Trophoblast cell (in vitro differentiated cells and primary cell): Measurements from ENCODE around the gene TMEM161B.

Source experiments
- DNase-seq, 2 donors: peaks; one replicate each; pipeline ENCODE4 v3.0.0-alpha.2; 2016
- H2AFZ ChIP-seq: 2 replicates; pipeline ENCODE4 v1.6.1; 2013; ENCODE audit warnings: low read length, moderate library complexity, mild to moderate bottlenecking; ENCODE audit not compliant: insufficient read depth, poor library complexity
- H2AK5ac ChIP-seq: 2 replicates; pipeline ENCODE4 v1.6.1; 2013; ENCODE audit warnings: mild to moderate bottlenecking, low read length
- H2BK120ac ChIP-seq: 2 replicates; pipeline ENCODE4 v1.6.1; 2013; ENCODE audit warnings: low read length, mild to moderate bottlenecking, moderate library complexity; ENCODE audit not compliant: insufficient read depth, poor library complexity
- H2BK12ac ChIP-seq: 2 replicates; pipeline ENCODE4 v1.6.1; 2013; ENCODE audit warnings: mild to moderate bottlenecking, low read length, moderate library complexity
- H2BK5ac ChIP-seq: 2 replicates; pipeline ENCODE4 v1.6.1; 2013; ENCODE audit warnings: low read length, low read depth, moderate library complexity, mild to moderate bottlenecking; ENCODE audit not compliant: poor library complexity
- H3K14ac ChIP-seq: 2 replicates; pipeline ENCODE4 v1.6.1; 2013; ENCODE audit warnings: mild to moderate bottlenecking, low read length
- H3K18ac ChIP-seq: 2 replicates; pipeline ENCODE4 v1.6.1; 2013; ENCODE audit warnings: mild to moderate bottlenecking, low read length
- H3K23ac ChIP-seq: 2 replicates; pipeline ENCODE4 v1.6.1; 2013; ENCODE audit warnings: low read length
- H3K27ac ChIP-seq: 2 replicates; pipeline ENCODE4 v1.5.1; 2013; ENCODE audit warnings: low read depth, mild to moderate bottlenecking, inconsistent platforms, low read length, moderate library complexity
- H3K27me3 ChIP-seq: 2 replicates; pipeline ENCODE4 v1.6.1; 2013; ENCODE audit warnings: inconsistent platforms, mild to moderate bottlenecking, low read length, moderate library complexity; ENCODE audit not compliant: insufficient read depth
- H3K36me3 ChIP-seq, 2 experiments: 1 replicate in 1 of 2; 2 replicates in 1 of 2; pipeline ENCODE4 v1.6.1; 2013; ENCODE audit warnings: low read length in 2 of 2, mild to moderate bottlenecking in 2 of 2, moderate library complexity in 1 of 2; ENCODE audit not compliant: insufficient read depth in 2 of 2, control insufficient read depth in 1 of 2
- H3K4ac ChIP-seq: 2 replicates; pipeline ENCODE4 v1.6.1; 2013; ENCODE audit warnings: low read depth, mild to moderate bottlenecking, low read length, moderate library complexity
- H3K4me1 ChIP-seq, 2 experiments: 1 replicate in 1 of 2; 2 replicates in 1 of 2; pipeline ENCODE4 v1.6.1; 2013; ENCODE audit warnings: low read length in 2 of 2, mild to moderate bottlenecking in 2 of 2, moderate library complexity in 1 of 2; ENCODE audit not compliant: insufficient read depth in 2 of 2, control insufficient read depth in 1 of 2
- H3K4me2 ChIP-seq: 2 replicates; pipeline ENCODE4 v1.6.1; 2013; ENCODE audit warnings: inconsistent platforms, mild to moderate bottlenecking, low read length, moderate library complexity
- H3K4me3 ChIP-seq: 2 replicates; pipeline ENCODE4 v1.5.1; 2013; ENCODE audit warnings: mild to moderate bottlenecking, low read depth, low read length, inconsistent platforms
- H3K79me1 ChIP-seq: one replicate; pipeline ENCODE4 v1.6.1; 2013; ENCODE audit warnings: low read length
- H3K79me2 ChIP-seq: 2 replicates; pipeline ENCODE4 v1.6.1; 2013; ENCODE audit warnings: low read length, mild to moderate bottlenecking; ENCODE audit not compliant: control insufficient read depth, insufficient read depth, poor library complexity
- H3K9ac ChIP-seq: 2 replicates; pipeline ENCODE4 v1.6.1; 2013; ENCODE audit warnings: mild to moderate bottlenecking, low read length
- H3K9me3 ChIP-seq: 2 replicates; pipeline ENCODE4 v1.6.1; 2013; ENCODE audit warnings: low read depth, mild to moderate bottlenecking, control low read depth, inconsistent platforms, low read length; ENCODE audit not compliant: insufficient read depth
- H4K12ac ChIP-seq: 2 replicates; pipeline ENCODE4 v1.6.1; 2013; ENCODE audit warnings: low read depth, mild to moderate bottlenecking, low read length, moderate library complexity
- H4K8ac ChIP-seq: 2 replicates; pipeline ENCODE4 v1.6.1; 2013; ENCODE audit warnings: low read depth, mild to moderate bottlenecking, low read length, moderate library complexity
- H4K91ac ChIP-seq: one replicate; pipeline ENCODE4 v1.6.1; 2013; ENCODE audit warnings: low read depth, mild to moderate bottlenecking, low read length, moderate library complexity
- WGBS: extraction: QIAGEN DNeasy Blood & Tissue Kit; methylation state at CpG from one replicate; pipeline ENCODE4 v1.1.7; 2013; ENCODE audit warnings: missing lambda C conversion rate; ENCODE audit not compliant: insufficient read length, insufficient coverage; ENCODE audit errors: extremely low coverage; 5-methylcytosine and 5-hydroxymethylcytosine counted together

The TMEM161B gene

GRCh38 chr5:88288528-88289197 lies 20.0 kb upstream of the TMEM161B start:
- Histone ChIP-seq H2BK120ac (no peak overlapping the region), H3K23ac (no peak overlapping the region), H3K4ac (no peak overlapping the region), H3K27ac (no peak overlapping the region), H3K9ac (no peak overlapping the region), H4K91ac (no peak overlapping the region), H2AFZ (no peak overlapping the region), H2BK12ac (no peak overlapping the region), H2AK5ac (no peak overlapping the region), H3K79me2 (no peaks in the 10 kb centered on the region), H4K12ac (no peak overlapping the region), H3K4me3 (no peak overlapping the region), H3K4me2 (no peak overlapping the region), H3K4me1 (no peaks in the 10 kb centered on the region), H3K27me3 (no peaks in the 10 kb centered on the region), H3K9me3 (no peaks in the 10 kb centered on the region), H3K14ac (no peak overlapping the region), H3K36me3 (no peaks in the 10 kb centered on the region), H3K79me1 (no peaks in the 10 kb centered on the region), H4K8ac (no peak overlapping the region), H3K18ac (no peak overlapping the region), H2BK5ac (no peak overlapping the region)
- WGBS = no CpG with 5 or more reads among the region's 5 CpGs
- DNase-seq = no peak

GRCh38 chr5:88287846-88288527 lies 19.3 kb upstream of the TMEM161B start:
- H3K36me3 ChIP-seq = no peaks in the 10 kb centered on the region
- H2BK5ac ChIP-seq = no peak overlapping the region
- H3K4ac ChIP-seq = no peak overlapping the region
- H3K79me1 ChIP-seq = no peaks in the 10 kb centered on the region
- no peak overlapping the region for H2AFZ ChIP-seq
- no peak overlapping the region for H2BK120ac ChIP-seq
- no CpG with 5 or more reads among the region's 4 CpGs for WGBS
- no peaks in the 10 kb centered on the region for H3K27me3 ChIP-seq
- no peak overlapping the region for H3K14ac ChIP-seq
- no peak overlapping the region for H2BK12ac ChIP-seq
- H3K79me2 ChIP-seq = no peaks in the 10 kb centered on the region
- H3K9me3 ChIP-seq = no peaks in the 10 kb centered on the region
- no peak for DNase-seq
- H3K18ac ChIP-seq = no peak overlapping the region
- H3K23ac ChIP-seq = no peak overlapping the region
- no peak overlapping the region for H3K4me2 ChIP-seq
- H3K27ac ChIP-seq = no peak overlapping the region
- H4K91ac ChIP-seq = no peak overlapping the region
- H4K12ac ChIP-seq = no peak overlapping the region
- H3K9ac ChIP-seq = no peak overlapping the region
- H3K4me1 ChIP-seq = no peaks in the 10 kb centered on the region
- no peak overlapping the region for H3K4me3 ChIP-seq
- H4K8ac ChIP-seq = no peak overlapping the region
- H2AK5ac ChIP-seq = no peak overlapping the region

- Histone ChIP-seq H3K79me2 (no peaks in the 10 kb centered on the region), H3K9ac (no peak overlapping the region), H3K79me1 (no peaks in the 10 kb centered on the region), H3K14ac (no peak overlapping the region), H3K4me2 (no peak overlapping the region), H2BK120ac (no peak overlapping the region), H2AK5ac (no peak overlapping the region), H3K23ac (no peak overlapping the region), H3K4me1 (no peaks in the 10 kb centered on the region), H2AFZ (no peak overlapping the region), H4K12ac (no peak overlapping the region), H3K9me3 (no peaks in the 10 kb centered on the region), H3K4me3 (no peak overlapping the region), H3K27ac (no peak overlapping the region), H4K91ac (no peak overlapping the region), H3K18ac (no peak overlapping the region), H3K27me3 (no peaks in the 10 kb centered on the region), H2BK5ac (no peak overlapping the region), H4K8ac (no peak overlapping the region), H3K36me3 (peaks cover 0 to 1% of the 10 kb centered on the region in 2 experiments), H2BK12ac (no peak overlapping the region), H3K4ac (no peak overlapping the region)
- WGBS = no CpG with 5 or more reads among the region's 3 CpGs
- no peak for DNase-seq
Measured at GRCh38 chr5:88287302-88287701, 18.7 kb upstream of the TMEM161B start.

GRCh38 chr5:88283690-88284089 lies 15.0 kb upstream of the TMEM161B start:
- H4K91ac ChIP-seq = no peak overlapping the region
- H3K4me1 ChIP-seq = no peaks in the 10 kb centered on the region
- H4K12ac ChIP-seq = no peak overlapping the region
- H3K27ac ChIP-seq = no peak overlapping the region
- no peaks in the 10 kb centered on the region for H3K27me3 ChIP-seq
- H3K79me1 ChIP-seq = no peaks in the 10 kb centered on the region
- H3K79me2 ChIP-seq = no peaks in the 10 kb centered on the region
- no peak overlapping the region for H2AK5ac ChIP-seq
- no peak overlapping the region for H3K14ac ChIP-seq
- H3K4me2 ChIP-seq = no peak overlapping the region
- peaks cover 0 to 1% of the 10 kb centered on the region in 2 experiments for H3K36me3 ChIP-seq
- no peak overlapping the region for H2BK5ac ChIP-seq
- H3K23ac ChIP-seq = no peak overlapping the region
- H3K4me3 ChIP-seq = no peak overlapping the region
- no peak overlapping the region for H2BK120ac ChIP-seq
- no peak overlapping the region for H3K9ac ChIP-seq
- no peak overlapping the region for H3K18ac ChIP-seq
- H3K9me3 ChIP-seq = no peaks in the 10 kb centered on the region
- H4K8ac ChIP-seq = no peak overlapping the region
- no peak overlapping the region for H2AFZ ChIP-seq
- no peak for DNase-seq
- no peak overlapping the region for H3K4ac ChIP-seq
- H2BK12ac ChIP-seq = no peak overlapping the region
